Coronary artery (tissue), 2 donors: ENCODE results near the gene HDAC7.
A peak's percentile ranks its signal among the peaks of the same experiment; 100 is the strongest.

ENCODE experiments used
- DNase-seq: peaks from one replicate; pipeline ENCODE4 v3.0.0-alpha.2; 2017; ENCODE audit warnings: low spot score
- H3K27ac ChIP-seq, 2 donors: fragments of 200-600 bp; sonication (generic); one replicate each; pipeline ENCODE4 v1.5.1; 2016 to 2019
- H3K4me3 ChIP-seq: fragments of 200-600 bp; sonication (generic); 2 replicates; pipeline ENCODE4 v1.5.1; 2016; ENCODE audit warnings: mild to moderate bottlenecking, moderate library complexity
- CTCF ChIP-seq: fragments of 200-600 bp; sonication (generic); IDR thresholded peaks from one replicate; pipeline ENCODE4 v1.5.1; 2019; ENCODE audit warnings: antibody characterized with exemption

The HDAC7 gene

GRCh38 chr12:47758834-47759690 lies 60.6 kb downstream of the HDAC7 start, which contains the start of gene RAPGEF3:
Gene RAPGEF3, minus strand, starts transcription at chr12:47758880. Its CDS starts 324 bp downstream, at chr12:47758556.
- TF ChIP-seq CTCF, result peak; percentile 20
- peak; percentile 93 for DNase-seq
- Histone ChIP-seq H3K27ac (peak within 1 kb of the TSS; percentile 31 to 83), H3K4me3 (peak within 1 kb of the TSS; percentile 76)

GRCh38 chr12:47758584-47758833 lies 61.2 kb downstream of the HDAC7 start:
- no peak for TF ChIP-seq CTCF
- H3K4me3 ChIP-seq, result peak overlapping the region; percentile 76
- H3K27ac ChIP-seq, result peak overlapping the region; percentile 31 to 83
- DNase-seq, result no peak

GRCh38 chr12:47757840-47758583 lies 61.7 kb downstream of the HDAC7 start:
- no peak for TF ChIP-seq CTCF
- no peak for DNase-seq
- Histone ChIP-seq H3K27ac (peak overlapping the region; percentile 31 to 83), H3K4me3 (peak overlapping the region; percentile 76)

GRCh38 chr12:47757364-47757839 lies 62.3 kb downstream of the HDAC7 start:
- peak overlapping the region in 1 of 2 donors; percentile 83 for H3K27ac ChIP-seq
- peak overlapping the region; percentile 76 for H3K4me3 ChIP-seq
- TF ChIP-seq CTCF, result no peak
- DNase-seq, result no peak

GRCh38 chr12:47755655-47756562 lies 63.8 kb downstream of the HDAC7 start:
- no peak for DNase-seq
- Histone ChIP-seq H3K4me3 (peak overlapping the region; percentile 76), H3K27ac (peak overlapping the region in 1 of 2 donors; percentile 90)
- no peak for TF ChIP-seq CTCF

- DNase-seq, result no peak
Observed at GRCh38 chr12:47754881-47755280, 64.8 kb downstream of the HDAC7 start.

More at GRCh38 chr12:47754881-47755280, 64.8 kb downstream of the HDAC7 start:
- Histone ChIP-seq H3K27ac (peak overlapping the region in 1 of 2 donors; percentile 90), H3K4me3 (peak overlapping the region; percentile 76)
- TF ChIP-seq CTCF, result no peak
